Heart left ventricle (tissue), 16 donors: ENCODE data around the gene TSPAN11. TPM values are rescaled to one million over a fixed set of nuclear protein-coding genes. Genes with fewer than 3 reads are reported as not detected.

ENCODE experiments used
- ATAC-seq, 4 donors: fragments of 200-7000 bp; cut with Tn5 transposase; one replicate each; pipeline ENCODE4 v1.9.1; 2020 to 2022; ENCODE audit warnings: moderate library complexity in 4 of 4, mild to moderate bottlenecking in 3 of 4, moderate number of reproducible peaks in 1 of 4
- DNase-seq, 5 donors: peaks; one replicate each; pipeline ENCODE4 v3.0.0-alpha.2; 2020
- H3K27ac ChIP-seq, 12 donors: fragments of 200-600 bp; sonication (generic) in 4 of 12; one replicate each; pipeline versions ENCODE4 v1.5.0 to v1.8.0; 2016 to 2022; ENCODE audit warnings: mild to moderate bottlenecking in 2 of 12
- H3K27me3 ChIP-seq, 9 donors: fragments of 200-600 bp; sonication (generic) in 2 of 9; one replicate each; pipeline versions ENCODE4 v1.5.1 to v1.8.0; 2016 to 2022; ENCODE audit warnings: mild to moderate bottlenecking in 3 of 9
- H3K36me3 ChIP-seq, 9 donors: fragments of 200-600 bp; sonication (generic) in 2 of 9; one replicate each; pipeline versions ENCODE4 v1.5.0 to v1.8.0; 2018 to 2022; ENCODE audit warnings: mild to moderate bottlenecking in 2 of 9
- H3K4me1 ChIP-seq, 12 donors: fragments of 200-600 bp; sonication (generic) in 4 of 12; one replicate each; pipeline versions ENCODE4 v1.5.0 to v1.8.0; 2016 to 2022; ENCODE audit warnings: mild to moderate bottlenecking in 3 of 12
- H3K4me3 ChIP-seq, 12 donors: fragments of 200-600 bp; sonication (generic) in 4 of 12; one replicate each; pipeline versions ENCODE4 v1.5.0 to v1.8.0; 2017 to 2022; ENCODE audit warnings: mild to moderate bottlenecking in 9 of 12, moderate library complexity in 4 of 12
- H3K9me3 ChIP-seq, 12 donors: fragments of 200-600 bp; sonication (generic) in 4 of 12; one replicate each; pipeline versions ENCODE4 v1.5.0 to v1.8.0; 2016 to 2022; ENCODE audit warnings: mild to moderate bottlenecking in 1 of 12
- POLR2A ChIP-seq, 2 donors: fragments of 450-650 bp; IDR thresholded peaks; one replicate each; pipeline ENCODE4 v1.6.1; 2017; ENCODE audit warnings: antibody characterized with exemption in 2 of 2, mild to moderate bottlenecking in 2 of 2, moderate library complexity in 2 of 2
- WGBS, 4 donors: extraction: QIAGEN DNeasy Blood & Tissue Kit in 2 of 4; methylation state at CpG; one replicate each; pipeline versions ENCODE4 v1.1.5 to v1.1.7; 2013 to 2018; 5-methylcytosine and 5-hydroxymethylcytosine counted together
- intact Hi-C, 10 donors: fragments of 100-400 bp; cut with DNase I; formaldehyde crosslinking; loops; one replicate each; pipeline versions ENCODE4 v1.11.1 to v1.14.2; 2022
- polyA plus RNA-seq, 2 donors: library from polyadenylated mRNA; stranded (reverse); fragments of 200-250 nt; gene quantifications; one replicate each; pipeline ENCODE4 v1.2.3, GENCODE V29; 2013
- total RNA-seq, 9 donors: library from RNA; depleted of rRNA in 2 of 9; stranded (reverse); fragments of >200 nt in 2 of 9; fragmentation: NEBNext Ultra II Directional in 3 of 9; extraction: Animal tissue kit (Norgen Biotek cat#: 25700) in 3 of 9; gene quantifications; one replicate each; pipeline versions ENCODE4 v1.1.0 to v1.2.4, GENCODE V29; 2016 to 2023
- TF ChIP-seq, protein P1 (sequence below), 12 donors: fragments of 200-600 bp; sonication (generic) in 4 of 12; IDR thresholded peaks; one replicate each; pipeline versions ENCODE4 v1.5.0 to v1.8.0; 2018 to 2022; ENCODE audit warnings: antibody characterized with exemption in 12 of 12, mild to moderate bottlenecking in 5 of 12
- donor health status: ischemic (EF 13 %, LVEDD 7.1; RV severe dilation, severe dysfunction).
- donor health status: healthy with polysubstance abuse.
- donor health status: DM: no; HTN: yes; CAD: no.
- donor health status: DM: no; HTN: no; CAD: no.
- donor health status: ischemic (EF 25% LVEDD 6.9; RV normal size, moderate dysfunction).
- donor health status: ischemic (EF 25% LVEDD 5.7; RV mildly dilated, moderate dysfunction).
- donor health status: healthy.
- donor health status: DM: yes; HTN: yes; CAD: no.
- donor health status: ischemic (EF 35%, LVEDD 5.7; RV mildly dilated, moderate dysfunction).
- donor health status: nonischemic (EF 11% LVEDD 7.7; RV severe dilation, severe dysfunction).
- donor health status: DM: yes; HTN: yes; CAD: no.
- donor health status: PGD.
- donor health status: ischemic (EF 29% LVEDD 5.4; RV normal size, mild dysfunction).
- donor health status: nonischemic (EF 23%, LVEDD 6.1; RV moderate dilation, normal function).

TSPAN11 gene
- total and polyA plus RNA-seq, 11 donors, result 0.49 to 4.2 (median 1.9) TPM

- no peaks in the 10 kb centered on the region for H3K36me3 ChIP-seq
- WGBS, 4 donors, result 89 to 94% (median 91%) methylated on average over 5 of the region's 5 CpGs
- ATAC-seq, result no peak
- H3K4me3 ChIP-seq, result no peak overlapping the region
- no peak for TF ChIP-seq POLR2A (IDR thresholded peaks at IDR 0.05)
- TF ChIP-seq, protein P1, sequence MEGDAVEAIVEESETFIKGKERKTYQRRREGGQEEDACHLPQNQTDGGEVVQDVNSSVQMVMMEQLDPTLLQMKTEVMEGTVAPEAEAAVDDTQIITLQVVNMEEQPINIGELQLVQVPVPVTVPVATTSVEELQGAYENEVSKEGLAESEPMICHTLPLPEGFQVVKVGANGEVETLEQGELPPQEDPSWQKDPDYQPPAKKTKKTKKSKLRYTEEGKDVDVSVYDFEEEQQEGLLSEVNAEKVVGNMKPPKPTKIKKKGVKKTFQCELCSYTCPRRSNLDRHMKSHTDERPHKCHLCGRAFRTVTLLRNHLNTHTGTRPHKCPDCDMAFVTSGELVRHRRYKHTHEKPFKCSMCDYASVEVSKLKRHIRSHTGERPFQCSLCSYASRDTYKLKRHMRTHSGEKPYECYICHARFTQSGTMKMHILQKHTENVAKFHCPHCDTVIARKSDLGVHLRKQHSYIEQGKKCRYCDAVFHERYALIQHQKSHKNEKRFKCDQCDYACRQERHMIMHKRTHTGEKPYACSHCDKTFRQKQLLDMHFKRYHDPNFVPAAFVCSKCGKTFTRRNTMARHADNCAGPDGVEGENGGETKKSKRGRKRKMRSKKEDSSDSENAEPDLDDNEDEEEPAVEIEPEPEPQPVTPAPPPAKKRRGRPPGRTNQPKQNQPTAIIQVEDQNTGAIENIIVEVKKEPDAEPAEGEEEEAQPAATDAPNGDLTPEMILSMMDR (IDR thresholded peaks at IDR 0.05), result no peak
- peak in 1 of 5 donors; percentile 23 for DNase-seq
- no peak overlapping the region for H3K27ac ChIP-seq
- H3K4me1 ChIP-seq, result no peaks in the 10 kb centered on the region
- H3K27me3 ChIP-seq, result no peaks in the 10 kb centered on the region
- H3K9me3 ChIP-seq, result no peaks in the 10 kb centered on the region
- intact Hi-C loops, result no loop called here
These were observed 78.1 kb downstream of the TSPAN11 start for GRCh38 chr12:31004666-31005065.

GRCh38 chr12:31005256-31005943, 78.9 kb downstream of the TSPAN11 start:
- TF ChIP-seq POLR2A (IDR thresholded peaks at IDR 0.05), result no peak
- TF ChIP-seq, protein P1 (IDR thresholded peaks at IDR 0.05), result no peak
- intact Hi-C loops, result no loop called here
- H3K4me1 ChIP-seq, result no peaks in the 10 kb centered on the region
- H3K36me3 ChIP-seq, result no peaks in the 10 kb centered on the region
- 91 to 96% (median 94%) methylated on average over 11 to 15 of the region's 15 CpGs for WGBS, 4 donors
- H3K9me3 ChIP-seq, result no peaks in the 10 kb centered on the region
- H3K27ac ChIP-seq, result no peak overlapping the region
- H3K27me3 ChIP-seq, result no peaks in the 10 kb centered on the region
- ATAC-seq (no peak), DNase-seq (peak in 1 of 5 donors; percentile 25)
- no peak overlapping the region for H3K4me3 ChIP-seq

- H3K36me3 ChIP-seq, result no peaks in the 10 kb centered on the region
- H3K27ac ChIP-seq, result no peak overlapping the region
- H3K4me1 ChIP-seq, result no peaks in the 10 kb centered on the region
- WGBS, 4 donors, result 75 to 90% (median 84%) methylated on average over 4 of the region's 4 CpGs
- ATAC-seq, result peak in 3 of 4 donors; percentile 14 to 42 (median 28)
- intact Hi-C loops, result no loop called here
- no peak overlapping the region for H3K4me3 ChIP-seq
- no peak for TF ChIP-seq POLR2A (IDR thresholded peaks at IDR 0.05)
- TF ChIP-seq, protein P1 (IDR thresholded peaks at IDR 0.05), result no peak
- no peaks in the 10 kb centered on the region for H3K9me3 ChIP-seq
- peak in 1 of 5 donors; percentile 29 for DNase-seq
- no peaks in the 10 kb centered on the region for H3K27me3 ChIP-seq
These were observed 79.4 kb downstream of the TSPAN11 start for GRCh38 chr12:31005944-31006361.

DNA sequence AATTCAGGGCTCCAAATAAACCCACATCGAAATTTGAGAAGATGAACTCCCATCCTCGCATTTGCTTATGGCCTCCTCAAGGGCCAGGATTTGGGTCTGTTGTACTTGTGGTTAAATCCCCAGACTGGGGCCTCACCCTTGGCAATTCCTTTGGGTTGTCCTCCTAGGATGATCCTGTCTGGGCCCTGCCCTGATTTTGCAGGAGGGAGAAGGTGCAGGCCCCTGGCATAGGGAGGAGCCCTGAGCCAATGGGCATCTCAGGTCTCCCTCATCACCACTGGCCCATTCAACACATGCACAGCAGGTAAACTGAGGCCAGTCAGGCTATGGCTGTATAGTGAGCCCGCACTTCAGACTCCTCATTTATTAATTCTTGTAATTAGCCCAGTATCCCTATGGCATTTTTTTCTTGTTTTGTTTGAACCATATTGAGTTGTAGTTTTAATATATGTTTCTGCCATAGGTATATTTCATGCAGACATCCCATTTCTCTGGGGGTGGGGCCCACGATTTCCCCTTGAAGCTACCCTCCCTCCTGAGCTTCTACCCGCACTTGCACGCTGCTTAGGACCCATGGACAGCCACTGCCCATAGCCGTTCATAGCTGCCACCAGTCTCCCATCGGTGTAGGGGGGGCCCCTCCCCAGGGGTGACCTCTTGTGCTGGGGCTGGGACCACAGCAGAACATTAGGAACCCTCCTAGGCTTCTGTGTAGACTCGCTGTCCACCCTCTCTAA, 80.0 kb downstream of the TSPAN11 start:
- no peaks in the 10 kb centered on the region for H3K4me1 ChIP-seq

More for the DNA sequence above, 80.0 kb downstream of the TSPAN11 start:
- TF ChIP-seq POLR2A (IDR thresholded peaks at IDR 0.05), result no peak
- TF ChIP-seq, protein P1 (IDR thresholded peaks at IDR 0.05), result no peak
- H3K9me3 ChIP-seq, result no peaks in the 10 kb centered on the region
- intact Hi-C loops, result no loop called here
- ATAC-seq (no peak), DNase-seq (no peak)
- H3K27ac ChIP-seq, result no peak overlapping the region
- H3K36me3 ChIP-seq, result no peaks in the 10 kb centered on the region
- WGBS, 4 donors, result 93 to 95% (median 94%) methylated on average over 9 of the region's 9 CpGs
- no peak overlapping the region for H3K4me3 ChIP-seq
- no peaks in the 10 kb centered on the region for H3K27me3 ChIP-seq
